H1 (cell line): Measurements from ENCODE around the gene PARP16. TPM values are rescaled to one million over a fixed set of nuclear protein-coding genes. Genes with fewer than 3 reads are reported as not detected.

ENCODE experiments used
- CHD7 ChIP-seq: fragments of 300-600 bp; sonication (generic); IDR thresholded peaks from 2 replicates; pipeline ENCODE4 v1.7.1; 2012; ENCODE audit warnings: low read length, moderate library complexity, mild to moderate bottlenecking, inconsistent platforms; ENCODE audit not compliant: insufficient replicate concordance
- FOSL1 ChIP-seq: IDR thresholded peaks from 2 replicates; pipeline ENCODE4 v1.6.1; 2011; ENCODE audit warnings: mild to moderate bottlenecking, low read depth, low read length, moderate library complexity; ENCODE audit not compliant: insufficient read depth
- HDAC2 ChIP-seq, 2 experiments: fragments of 300-600 bp in 1 of 2; sonication (generic) in 1 of 2; IDR thresholded peaks; 2 replicates each; pipeline ENCODE4 v1.6.1; 2011 to 2012; ENCODE audit warnings: low read depth in 2 of 2, low read length in 2 of 2, mild to moderate bottlenecking in 2 of 2, moderate library complexity in 2 of 2, borderline replicate concordance in 1 of 2, inconsistent platforms in 1 of 2
- KDM1A ChIP-seq: fragments of 200-600, 300-600 bp; sonication (generic); IDR thresholded peaks from 2 replicates; pipeline ENCODE4 v1.7.1; 2016; ENCODE audit warnings: mild to moderate bottlenecking, low read length, borderline replicate concordance
- KDM4A ChIP-seq: IDR thresholded peaks from one replicate; pipeline ENCODE4 v1.7.1; 2012; ENCODE audit warnings: low read depth, mild to moderate bottlenecking, moderate library complexity, low read length, inconsistent platforms; ENCODE audit not compliant: severe bottlenecking
- SP1 ChIP-seq: IDR thresholded peaks from 2 replicates; pipeline ENCODE4 v1.6.1; 2011; ENCODE audit warnings: low read depth, low read length
- YY1 ChIP-seq: IDR thresholded peaks from 2 replicates; pipeline ENCODE4 v1.6.1; 2011; ENCODE audit warnings: low read depth, mild to moderate bottlenecking, low read length
- polyA plus RNA-seq, 7 experiments: library from polyadenylated mRNA; depleted of rRNA in 3 of 7; stranded (reverse) in 5 of 7; unstranded in 2 of 7; fragments of >200 nt in 5 of 7; fragments of 200-250 nt in 2 of 7; gene quantifications; 1 replicate in 5 of 7; 2 replicates in 1 of 7; 4 replicates in 1 of 7; pipeline versions ENCODE4 v1.2.1 to v1.2.3, GENCODE V29; 2011 to 2013; ENCODE audit warnings: missing spikeins in 2 of 7, mixed read lengths in 2 of 7
- total RNA-seq: library from RNA; stranded (reverse); fragmentation: NEBNext Ultra II Directional; extraction: Animal tissue kit (Norgen Biotek cat#: 25700); gene quantifications from 2 replicates; pipeline ENCODE4 v1.2.1, GENCODE V29; 2021

Gene PARP16
- total and polyA plus RNA-seq, 2 of the 8 experiments (the other 6 are each of a cell fraction or from before 2014, with no cell fraction given), result 3.7 to 5.0 TPM

DNA sequence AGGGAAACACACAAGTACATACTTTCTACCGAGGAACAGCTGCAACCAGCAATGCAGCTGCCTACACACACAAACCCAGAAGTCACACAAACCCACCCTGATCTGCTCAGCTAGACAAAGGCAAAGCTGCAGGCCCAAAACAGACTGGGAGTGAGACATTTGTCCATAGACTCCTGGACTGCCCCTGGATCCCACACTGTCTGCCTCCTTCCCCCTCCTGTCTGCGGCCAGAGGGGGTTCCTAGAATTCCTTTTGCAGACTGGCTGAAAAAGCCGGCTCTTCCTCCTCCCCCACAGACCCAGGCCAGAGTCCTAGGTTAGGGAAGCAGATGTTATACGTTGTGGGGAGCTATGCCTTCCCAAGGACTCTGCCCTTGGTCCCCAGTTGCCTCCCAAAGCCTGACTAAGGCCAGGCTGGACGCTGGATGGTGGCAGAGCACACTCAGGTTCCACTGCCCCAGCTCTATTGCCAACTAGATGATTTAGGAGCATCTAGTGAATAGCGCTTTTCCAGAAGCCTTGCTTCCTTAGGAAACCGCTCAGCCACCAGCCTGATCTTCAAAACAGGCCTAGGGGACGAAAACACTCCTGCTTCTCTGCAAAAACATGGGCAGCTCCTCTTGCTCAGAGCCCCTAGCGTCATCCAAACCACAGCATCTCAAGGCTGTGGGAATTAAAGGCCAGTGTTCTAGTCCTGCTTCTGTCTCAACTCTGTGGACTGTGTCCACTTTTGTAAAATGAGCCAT is 38.0 kb downstream of the PARP16 start (continued):
- TF ChIP-seq CHD7 (no peak), SP1 (no peak), HDAC2 (IDR thresholded peaks at IDR 0.05; ENCODE audit: borderline replicate concordance in 1 of 2, low read depth in 2 of 2, low read length in 2 of 2) (no peak), KDM1A (no peak), FOSL1 (no peak), KDM4A (no peak), YY1 (no peak)
